ENCODE results near the gene MRPL49. TPM values are rescaled to one million over a fixed set of nuclear protein-coding genes. Genes with fewer than 3 reads are reported as not detected.

Gene MRPL49
- total RNA-seq, 2 experiments from 2014 or later, result 53.0 to 53.3 TPM

- ATAC-seq (ENCODE audit: poor library complexity), result no peak
- peaks cover 63% of the 10 kb centered on the region for H3K36me3 Mint-ChIP-seq (ENCODE audit: low read depth)
- no peaks in the 10 kb centered on the region for H3K9me3 ChIP-seq (ENCODE audit: control insufficient read depth in 1 of 2, insufficient read depth in 1 of 2, low read length in 2 of 2)
- intact Hi-C loops (cut with DNase I, micrococcal nuclease), result no loop called here
- H3K4me1 ChIP-seq (ENCODE audit: insufficient read depth, low read length), result peaks cover 23% of the 10 kb centered on the region
- no peak overlapping the region for H3K4me3 Mint-ChIP-seq
- no peak overlapping the region for H3K27ac ChIP-seq (ENCODE audit: low read depth in 1 of 2, low read length in 2 of 2)
- H3K27me3 ChIP-seq (ENCODE audit: control insufficient read depth in 1 of 2, insufficient read depth in 2 of 2, low read length in 2 of 2), result no peaks in the 10 kb centered on the region
- peaks cover 50% of the 10 kb centered on the region for H3K36me3 ChIP-seq (ENCODE audit: insufficient read depth, low read length)
- TF ChIP-seq, protein P1, sequence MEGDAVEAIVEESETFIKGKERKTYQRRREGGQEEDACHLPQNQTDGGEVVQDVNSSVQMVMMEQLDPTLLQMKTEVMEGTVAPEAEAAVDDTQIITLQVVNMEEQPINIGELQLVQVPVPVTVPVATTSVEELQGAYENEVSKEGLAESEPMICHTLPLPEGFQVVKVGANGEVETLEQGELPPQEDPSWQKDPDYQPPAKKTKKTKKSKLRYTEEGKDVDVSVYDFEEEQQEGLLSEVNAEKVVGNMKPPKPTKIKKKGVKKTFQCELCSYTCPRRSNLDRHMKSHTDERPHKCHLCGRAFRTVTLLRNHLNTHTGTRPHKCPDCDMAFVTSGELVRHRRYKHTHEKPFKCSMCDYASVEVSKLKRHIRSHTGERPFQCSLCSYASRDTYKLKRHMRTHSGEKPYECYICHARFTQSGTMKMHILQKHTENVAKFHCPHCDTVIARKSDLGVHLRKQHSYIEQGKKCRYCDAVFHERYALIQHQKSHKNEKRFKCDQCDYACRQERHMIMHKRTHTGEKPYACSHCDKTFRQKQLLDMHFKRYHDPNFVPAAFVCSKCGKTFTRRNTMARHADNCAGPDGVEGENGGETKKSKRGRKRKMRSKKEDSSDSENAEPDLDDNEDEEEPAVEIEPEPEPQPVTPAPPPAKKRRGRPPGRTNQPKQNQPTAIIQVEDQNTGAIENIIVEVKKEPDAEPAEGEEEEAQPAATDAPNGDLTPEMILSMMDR (IDR thresholded peaks at IDR 0.05), result no peak
- peaks cover 22% of the 10 kb centered on the region for H3K4me1 Mint-ChIP-seq (ENCODE audit: low read depth)
- CTCF ChIA-PET, result no interaction called here
- POLR2A ChIA-PET, result no interaction called here
- no peaks in the 10 kb centered on the region for H3K9me3 Mint-ChIP-seq
- H3K4me3 ChIP-seq (ENCODE audit: low read length), result no peak overlapping the region
- H3K27me3 Mint-ChIP-seq, result no peaks in the 10 kb centered on the region
- no peak overlapping the region for H3K27ac Mint-ChIP-seq
- peak in 1 of 14 experiments; percentile 29 for DNase-seq
These were observed 15.0 kb upstream of the MRPL49 start for GRCh38 chr11:65107078-65107477.

DNA sequence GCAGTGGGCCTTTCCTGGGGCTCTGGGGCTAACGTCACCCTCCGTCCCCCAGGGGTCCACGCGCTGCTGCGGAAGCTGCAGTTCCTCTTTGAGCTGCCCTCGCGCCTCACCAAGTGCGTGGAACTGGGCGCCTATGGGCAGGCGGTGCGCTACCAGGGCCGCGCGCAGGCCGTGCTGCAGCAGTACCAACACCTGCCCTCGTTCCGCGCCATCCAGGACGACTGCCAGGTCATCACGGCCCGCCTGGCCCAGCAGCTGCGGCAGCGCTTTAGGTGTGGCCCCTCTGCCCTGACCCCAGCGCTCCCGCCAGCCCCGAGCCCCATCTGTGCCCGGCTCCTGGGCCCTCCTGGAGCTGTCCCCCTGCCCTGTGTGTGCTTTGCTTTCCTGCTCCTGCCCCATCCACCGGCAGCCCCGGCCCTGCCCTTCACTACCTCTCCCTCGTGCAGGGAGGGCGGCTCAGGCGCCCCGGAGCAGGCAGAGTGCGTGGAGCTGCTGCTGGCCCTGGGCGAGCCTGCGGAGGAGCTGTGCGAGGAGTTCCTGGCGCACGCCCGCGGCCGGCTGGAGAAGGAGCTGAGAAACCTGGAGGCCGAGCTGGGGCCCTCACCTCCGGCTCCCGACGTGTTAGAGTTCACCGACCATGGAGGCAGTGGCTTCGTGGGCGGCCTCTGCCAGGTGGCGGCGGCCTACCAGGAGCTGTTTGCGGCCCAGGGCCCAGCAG, 14.2 kb upstream of the MRPL49 start:
- TF ChIP-seq, protein P1 (IDR thresholded peaks at IDR 0.05), result no peak
- Histone ChIP-seq H3K27ac (ENCODE audit: low read depth in 1 of 2, low read length in 2 of 2) (no peak overlapping the region), H3K27me3 (ENCODE audit: control insufficient read depth in 1 of 2, insufficient read depth in 2 of 2, low read length in 2 of 2) (no peaks in the 10 kb centered on the region), H3K4me3 (ENCODE audit: low read length) (no peak overlapping the region), H3K9me3 (ENCODE audit: control insufficient read depth in 1 of 2, insufficient read depth in 1 of 2, low read length in 2 of 2) (no peaks in the 10 kb centered on the region), H3K36me3 (ENCODE audit: insufficient read depth, low read length) (peaks cover 45% of the 10 kb centered on the region), H3K4me1 (ENCODE audit: insufficient read depth, low read length) (peaks cover 30% of the 10 kb centered on the region)
- Mint-ChIP-seq H3K36me3 (ENCODE audit: low read depth) (peaks cover 57% of the 10 kb centered on the region), H3K4me3 (no peak overlapping the region), H3K27ac (no peak overlapping the region), H3K4me1 (ENCODE audit: low read depth) (peaks cover 23% of the 10 kb centered on the region), H3K27me3 (no peaks in the 10 kb centered on the region), H3K9me3 (no peaks in the 10 kb centered on the region)
- ATAC-seq (ENCODE audit: poor library complexity) (no peak), DNase-seq (peak in 1 of 14 experiments; percentile 31)
- ChIA-PET POLR2A (interaction anchor here (2.1 to 6.5 kb wide), 2 partner anchors 10 to 11 kb away, joined by 5 to 91 read pairs; partner anchors contain the start of genes VPS51 and ZNHIT2), CTCF (no interaction called here)
- intact Hi-C loops (cut with DNase I, micrococcal nuclease), result no loop called here

DNA sequence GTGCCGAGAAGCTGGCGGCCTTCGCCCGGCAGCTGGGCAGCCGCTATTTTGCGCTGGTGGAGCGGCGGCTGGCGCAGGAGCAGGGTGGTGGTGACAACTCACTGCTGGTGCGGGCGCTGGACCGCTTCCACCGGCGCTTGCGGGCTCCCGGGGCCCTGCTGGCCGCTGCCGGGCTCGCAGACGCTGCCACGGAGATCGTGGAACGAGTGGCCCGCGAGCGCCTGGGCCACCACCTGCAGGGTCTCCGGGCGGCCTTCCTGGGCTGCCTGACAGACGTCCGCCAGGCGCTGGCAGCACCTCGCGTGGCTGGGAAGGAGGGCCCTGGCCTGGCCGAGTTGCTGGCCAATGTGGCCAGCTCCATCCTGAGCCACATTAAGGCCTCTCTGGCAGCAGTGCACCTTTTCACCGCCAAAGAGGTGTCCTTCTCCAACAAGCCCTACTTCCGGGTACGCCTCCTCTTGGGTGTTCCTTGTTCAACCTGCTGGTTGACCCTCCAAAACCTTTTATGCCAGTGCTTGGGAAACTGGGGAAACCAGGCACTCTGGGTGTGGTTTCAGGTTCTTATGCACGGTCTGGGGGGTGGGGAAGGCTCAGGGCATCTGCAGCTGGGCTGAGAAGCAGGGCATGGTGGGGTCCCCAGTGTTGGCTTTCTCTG, 13.5 kb upstream of the MRPL49 start:
- no peaks in the 10 kb centered on the region for H3K27me3 Mint-ChIP-seq
- intact Hi-C loops (cut with DNase I, micrococcal nuclease), result no loop called here
- ChIA-PET CTCF (interaction anchor here (2.2 kb wide), 1 partner anchor 11 kb away, joined by 23 read pairs; the partner anchor contains the start of genes FAU, MRPL49 and ZNHIT2), POLR2A (interaction anchor here (2.1 to 6.5 kb wide), 2 partner anchors 9 to 12 kb away, joined by 5 to 91 read pairs; partner anchors contain the start of genes VPS51 and ZNHIT2)
- no peaks in the 10 kb centered on the region for H3K9me3 Mint-ChIP-seq
- H3K36me3 Mint-ChIP-seq (ENCODE audit: low read depth), result peaks cover 54% of the 10 kb centered on the region
- H3K4me3 Mint-ChIP-seq, result no peak overlapping the region
- DNase-seq (peak in 1 of 14 experiments; percentile 36), ATAC-seq (ENCODE audit: poor library complexity) (no peak)
- Histone ChIP-seq H3K4me3 (ENCODE audit: low read length) (no peak overlapping the region), H3K4me1 (ENCODE audit: insufficient read depth, low read length) (peaks cover 37% of the 10 kb centered on the region), H3K36me3 (ENCODE audit: insufficient read depth, low read length) (peaks cover 42% of the 10 kb centered on the region), H3K27ac (ENCODE audit: low read depth in 1 of 2, low read length in 2 of 2) (no peak overlapping the region), H3K27me3 (ENCODE audit: control insufficient read depth in 1 of 2, insufficient read depth in 2 of 2, low read length in 2 of 2) (no peaks in the 10 kb centered on the region), H3K9me3 (ENCODE audit: control insufficient read depth in 1 of 2, insufficient read depth in 1 of 2, low read length in 2 of 2) (no peaks in the 10 kb centered on the region)
- H3K4me1 Mint-ChIP-seq (ENCODE audit: low read depth), result peaks cover 30% of the 10 kb centered on the region
- no peak overlapping the region for H3K27ac Mint-ChIP-seq
- TF ChIP-seq, protein P1 (IDR thresholded peaks at IDR 0.05), result no peak
